Measurements from ENCODE around the gene NUDT14. TPM values are rescaled to one million over a fixed set of nuclear protein-coding genes. Genes with fewer than 3 reads are reported as not detected.

Gene NUDT14
- total RNA-seq, 1 donor from 2014 or later: 34.7 TPM

- peak; percentile 22 for DNase-seq
- intact Hi-C loops (cut with micrococcal nuclease): no loop called here
- no peak for ATAC-seq
Observed at GRCh38 chr14:105142651-105143450, 38.3 kb downstream of the NUDT14 start.

- ATAC-seq: no peak
- intact Hi-C loops (cut with micrococcal nuclease): no loop called here
- no peak for DNase-seq
Observed at GRCh38 chr14:105141486-105142281, 39.4 kb downstream of the NUDT14 start.

- DNase-seq (no peak), ATAC-seq (no peak)
- intact Hi-C loops (cut with micrococcal nuclease): no loop called here
Observed at GRCh38 chr14:105141026-105141425, 40.1 kb downstream of the NUDT14 start.

- intact Hi-C loops (cut with micrococcal nuclease): no loop called here
- ATAC-seq: no peak
- no peak for DNase-seq
Observed at GRCh38 chr14:105140581-105140980, 40.5 kb downstream of the NUDT14 start.

- intact Hi-C loops (cut with micrococcal nuclease): no loop called here
- DNase-seq: no peak
- ATAC-seq: no peak
Observed at GRCh38 chr14:105139831-105140239, 41.3 kb downstream of the NUDT14 start.

GRCh38 chr14:105139212-105139825 is 41.8 kb downstream of the NUDT14 start:
- DNase-seq: no peak
- intact Hi-C loops (cut with micrococcal nuclease): no loop called here
- no peak for ATAC-seq

GRCh38 chr14:105138551-105139111 is 42.5 kb downstream of the NUDT14 start:
- DNase-seq: no peak
- ATAC-seq: no peak
- intact Hi-C loops (cut with micrococcal nuclease): no loop called here

- DNase-seq: no peak
- no peak for ATAC-seq
- intact Hi-C loops (cut with micrococcal nuclease): no loop called here
Observed at GRCh38 chr14:105138021-105138541, 43.0 kb downstream of the NUDT14 start.

- intact Hi-C loops (cut with micrococcal nuclease): no loop called here
- no peak for ATAC-seq
- no peak for DNase-seq
Observed at GRCh38 chr14:105137481-105138020, 43.6 kb downstream of the NUDT14 start.

GRCh38 chr14:105136401-105137322 is 44.5 kb downstream of the NUDT14 start:
- ATAC-seq: no peak
- intact Hi-C loops (cut with micrococcal nuclease): no loop called here
- DNase-seq: no peak

- intact Hi-C loops (cut with micrococcal nuclease): no loop called here
- ATAC-seq: no peak
- no peak for DNase-seq
Observed at GRCh38 chr14:105135700-105136395, 45.3 kb downstream of the NUDT14 start.

- ATAC-seq: no peak
- DNase-seq: no peak
- intact Hi-C loops (cut with micrococcal nuclease): no loop called here
Observed at GRCh38 chr14:105132921-105133654, 48.0 kb downstream of the NUDT14 start.

GRCh38 chr14:105131241-105131640 is 49.9 kb downstream of the NUDT14 start:
- DNase-seq (no peak), ATAC-seq (no peak)
- intact Hi-C loops (cut with micrococcal nuclease): no loop called here

GRCh38 chr14:105128059-105128458 is 53.1 kb downstream of the NUDT14 start:
- DNase-seq (no peak), ATAC-seq (no peak)

GRCh38 chr14:105126981-105127329 is 54.2 kb downstream of the NUDT14 start:
- DNase-seq: no peak
- intact Hi-C loops (cut with micrococcal nuclease): no loop called here
- ATAC-seq: no peak

More at GRCh38 chr14:105128059-105128458, 53.1 kb downstream of the NUDT14 start:
- intact Hi-C loops (cut with micrococcal nuclease): no loop called here

- ATAC-seq (no peak), DNase-seq (no peak)
- intact Hi-C loops (cut with micrococcal nuclease): no loop called here
Observed at GRCh38 chr14:105126126-105126980, 54.8 kb downstream of the NUDT14 start.
